ENCODE data around the gene MTFMT.
A peak's percentile ranks its signal among the peaks of the same experiment; 100 is the strongest.
"Not testable (repeated sequence)": the region's sequence is repeated elsewhere in the genome, so short reads cannot be mapped to it uniquely, and the experiment has no call there.

MTFMT gene

GRCh38 chr15:65034719-65035118 is 5.3 kb upstream of the MTFMT start:
- DNase-seq, result no peak

GRCh38 chr15:65033659-65034269 is 4.3 kb upstream of the MTFMT start:
- peak; percentile 8 to 57 for DNase-seq

- DNase-seq, result no peak
Measured at GRCh38 chr15:65032801-65033537, 3.5 kb upstream of the MTFMT start.

- DNase-seq, result no peak
Measured at GRCh38 chr15:65029736-65030208, 333 bp upstream of the MTFMT start.

- no peak for DNase-seq
Measured at GRCh38 chr15:65028338-65028737, 1.1 kb downstream of the MTFMT start.

- no peak for DNase-seq
Measured at GRCh38 chr15:65027593-65027992, 1.8 kb downstream of the MTFMT start.

GRCh38 chr15:65026756-65027155 is 2.7 kb downstream of the MTFMT start:
- DNase-seq, result no peak

- DNase-seq, result no peak
Measured at GRCh38 chr15:65021488-65021887, 8.0 kb downstream of the MTFMT start.

- no peak for DNase-seq
Measured at GRCh38 chr15:65020419-65020818, 9.0 kb downstream of the MTFMT start.

- DNase-seq, result not testable (repeated sequence)
Measured at GRCh38 chr15:65011198-65011597, 18.2 kb downstream of the MTFMT start.

GRCh38 chr15:65008983-65009382 is 20.5 kb downstream of the MTFMT start:
- DNase-seq, result no peak

GRCh38 chr15:65006876-65007275 is 22.6 kb downstream of the MTFMT start:
- no peak for DNase-seq

GRCh38 chr15:65004993-65005392 is 24.4 kb downstream of the MTFMT start:
- DNase-seq, result no peak

- DNase-seq, result no peak
Measured at GRCh38 chr15:64997745-64998375, 31.6 kb downstream of the MTFMT start.

GRCh38 chr15:64997066-64997465 is 32.4 kb downstream of the MTFMT start:
- no peak for DNase-seq

- DNase-seq, result no peak
Measured at GRCh38 chr15:64993290-64993689, 36.1 kb downstream of the MTFMT start.

GRCh38 chr15:64991536-64992135 is 37.8 kb downstream of the MTFMT start:
- DNase-seq, result no peak

GRCh38 chr15:64990168-64990470 is 39.3 kb downstream of the MTFMT start:
- no peak for DNase-seq

- DNase-seq, result peak; percentile 89 to 90
Measured at GRCh38 chr15:64989416-64990167, 39.8 kb downstream of the MTFMT start, which contains the start of gene SPG21. Gene SPG21, minus strand, starts transcription at chr15:64989914. Its CDS starts 6,345 bp downstream, at chr15:64983569.

GRCh38 chr15:64987136-64987535 is 42.3 kb downstream of the MTFMT start:
- DNase-seq, result no peak

GRCh38 chr15:64985366-64986033 is 43.9 kb downstream of the MTFMT start:
- DNase-seq, result no peak

GRCh38 chr15:64982472-64982871 is 47.0 kb downstream of the MTFMT start:
- DNase-seq, result no peak

All from NCI-H2081 (cell line).